ENCODE data around the gene ACOX3.

DNA sequence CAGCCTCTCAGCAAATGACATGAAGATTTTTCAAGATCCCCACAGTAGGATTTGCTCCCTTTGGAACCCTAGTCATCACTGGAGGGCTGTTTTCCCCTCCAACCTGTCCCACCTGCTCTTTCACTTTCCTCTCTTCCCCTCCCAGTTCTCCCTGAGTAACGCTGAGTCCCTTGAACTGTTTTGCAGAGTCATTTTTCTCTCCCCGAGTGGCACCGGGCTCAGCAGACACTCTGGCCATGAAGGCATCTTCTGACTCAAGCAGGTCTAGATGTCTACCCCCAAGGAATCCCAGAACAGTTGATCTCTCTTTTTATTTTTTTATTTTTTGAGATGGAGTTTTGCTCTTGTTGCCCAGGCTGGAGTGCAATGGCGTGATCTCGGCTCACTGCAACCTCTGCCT is 118.8 kb downstream of the ACOX3 start:
- TF ChIP-seq, protein P1, sequence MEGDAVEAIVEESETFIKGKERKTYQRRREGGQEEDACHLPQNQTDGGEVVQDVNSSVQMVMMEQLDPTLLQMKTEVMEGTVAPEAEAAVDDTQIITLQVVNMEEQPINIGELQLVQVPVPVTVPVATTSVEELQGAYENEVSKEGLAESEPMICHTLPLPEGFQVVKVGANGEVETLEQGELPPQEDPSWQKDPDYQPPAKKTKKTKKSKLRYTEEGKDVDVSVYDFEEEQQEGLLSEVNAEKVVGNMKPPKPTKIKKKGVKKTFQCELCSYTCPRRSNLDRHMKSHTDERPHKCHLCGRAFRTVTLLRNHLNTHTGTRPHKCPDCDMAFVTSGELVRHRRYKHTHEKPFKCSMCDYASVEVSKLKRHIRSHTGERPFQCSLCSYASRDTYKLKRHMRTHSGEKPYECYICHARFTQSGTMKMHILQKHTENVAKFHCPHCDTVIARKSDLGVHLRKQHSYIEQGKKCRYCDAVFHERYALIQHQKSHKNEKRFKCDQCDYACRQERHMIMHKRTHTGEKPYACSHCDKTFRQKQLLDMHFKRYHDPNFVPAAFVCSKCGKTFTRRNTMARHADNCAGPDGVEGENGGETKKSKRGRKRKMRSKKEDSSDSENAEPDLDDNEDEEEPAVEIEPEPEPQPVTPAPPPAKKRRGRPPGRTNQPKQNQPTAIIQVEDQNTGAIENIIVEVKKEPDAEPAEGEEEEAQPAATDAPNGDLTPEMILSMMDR (conservative IDR thresholded peaks at IDR 0.05; ENCODE audit: low read depth, low read length), result no peak
- TF ChIP-seq EZH2phosphoT487 (IDR thresholded peaks at IDR 0.05; ENCODE audit: borderline replicate concordance, low read length), result no peak
